Activated CD8-positive, alpha-beta memory T cell treated with anti-CD3 and anti-CD28 coated beads, Interleukin-2, amount 50 U/mL, for 1 hour (primary cell): ENCODE data around the gene TRMT112.
A peak's percentile ranks its signal among the peaks of the same experiment; 100 is the strongest.

Experiments
- DNase-seq: peaks from one replicate; pipeline ENCODE4 v3.0.0-alpha.2; 2020; ENCODE audit errors: extremely low read depth

The TRMT112 gene

DNA sequence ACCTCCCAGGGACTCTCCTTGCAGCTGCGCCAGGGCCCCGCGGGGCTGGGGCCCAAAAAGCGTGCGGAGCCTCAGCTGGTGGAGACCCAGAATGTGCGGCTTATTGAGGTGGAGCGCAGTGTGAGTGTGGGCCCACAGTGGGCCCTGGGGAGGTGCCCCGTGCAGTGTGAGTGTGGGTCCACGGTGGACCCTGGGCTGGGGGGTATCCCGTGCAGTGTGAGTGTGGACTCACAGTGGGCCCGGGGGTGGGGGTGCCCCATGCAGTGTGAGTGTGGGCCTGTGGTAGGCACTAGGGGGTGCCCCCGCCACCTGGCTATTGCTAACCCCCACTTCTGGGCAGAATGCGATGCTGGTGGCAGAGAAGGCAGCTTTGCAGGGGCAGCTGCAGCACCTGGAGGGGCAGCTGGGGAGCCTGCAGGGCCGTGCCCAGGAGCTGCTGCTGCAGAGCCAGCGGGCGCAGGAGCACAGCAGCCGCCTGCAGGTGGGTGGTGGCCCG lies 33.8 kb upstream of the TRMT112 start:
- DNase-seq, result no peak

DNA sequence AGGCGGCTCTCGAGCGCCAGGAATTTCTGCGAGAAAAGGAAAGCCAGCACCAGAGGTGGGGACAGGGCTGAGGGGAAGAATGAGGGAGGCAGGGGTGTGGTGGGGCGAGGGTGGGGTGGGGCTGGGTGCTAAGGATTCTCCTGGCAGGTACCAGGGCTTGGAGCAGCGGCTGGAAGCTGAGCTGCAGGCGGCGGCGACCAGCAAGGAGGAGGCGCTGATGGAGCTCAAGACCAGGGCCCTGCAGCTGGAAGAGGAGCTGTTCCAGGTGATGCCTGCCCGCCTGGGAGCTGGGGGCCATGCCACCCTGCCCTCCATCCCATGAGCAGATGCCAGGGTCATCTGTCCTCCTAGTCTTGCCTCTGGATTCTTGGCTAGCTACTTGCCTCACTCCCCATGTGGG lies 32.0 kb upstream of the TRMT112 start:
- no peak for DNase-seq

DNA sequence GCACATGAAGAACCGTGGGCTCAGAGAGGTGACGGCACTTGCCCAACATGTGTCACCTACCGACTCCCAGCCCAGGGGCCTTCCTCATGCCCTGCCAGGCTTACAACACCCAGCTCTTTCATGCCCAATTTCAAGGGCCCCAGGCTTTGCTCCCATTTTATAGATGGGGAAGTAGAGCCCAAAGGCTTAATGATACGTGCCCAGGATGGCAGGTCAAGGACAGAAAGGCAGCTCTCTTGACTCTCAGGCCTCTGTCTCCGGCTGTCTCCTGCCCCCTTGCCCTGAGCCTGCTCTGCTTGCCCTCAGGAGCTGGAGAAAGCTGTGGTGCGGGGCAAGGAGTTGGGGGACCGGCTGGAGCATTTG lies 31.6 kb upstream of the TRMT112 start:
- DNase-seq, result no peak

DNA sequence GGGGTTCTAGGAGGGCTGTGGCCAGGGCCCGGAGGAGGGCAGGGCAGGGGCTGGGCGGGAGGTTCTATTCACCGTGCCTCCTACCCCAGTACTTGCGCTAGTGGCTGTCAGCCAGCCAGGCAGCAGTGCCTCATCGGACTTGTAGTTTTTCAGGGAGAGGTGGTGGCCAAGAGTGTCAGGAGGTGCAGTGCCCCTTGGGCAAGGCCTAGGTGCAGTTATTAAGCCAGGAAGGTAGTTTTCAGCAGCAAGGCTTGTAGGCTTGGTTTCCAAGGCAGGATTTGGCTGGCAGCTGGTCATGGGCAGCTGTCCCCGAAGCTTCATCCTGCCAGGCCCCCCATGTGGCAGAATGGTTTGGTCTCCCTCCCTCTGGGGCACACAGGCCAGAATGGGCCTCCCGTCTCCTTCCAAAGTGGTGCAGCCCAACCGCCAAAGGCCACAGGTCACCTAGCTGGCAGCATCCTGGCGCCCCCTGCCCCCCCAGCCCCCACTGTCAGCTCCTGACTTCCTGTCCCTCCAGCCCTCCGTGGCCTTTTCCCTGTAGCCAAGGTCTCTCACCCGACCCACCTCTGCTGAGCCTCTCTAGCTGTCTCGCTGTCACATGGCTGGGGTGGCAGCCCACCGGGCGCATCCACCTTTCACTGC lies 31.1 kb upstream of the TRMT112 start:
- no peak for DNase-seq

DNA sequence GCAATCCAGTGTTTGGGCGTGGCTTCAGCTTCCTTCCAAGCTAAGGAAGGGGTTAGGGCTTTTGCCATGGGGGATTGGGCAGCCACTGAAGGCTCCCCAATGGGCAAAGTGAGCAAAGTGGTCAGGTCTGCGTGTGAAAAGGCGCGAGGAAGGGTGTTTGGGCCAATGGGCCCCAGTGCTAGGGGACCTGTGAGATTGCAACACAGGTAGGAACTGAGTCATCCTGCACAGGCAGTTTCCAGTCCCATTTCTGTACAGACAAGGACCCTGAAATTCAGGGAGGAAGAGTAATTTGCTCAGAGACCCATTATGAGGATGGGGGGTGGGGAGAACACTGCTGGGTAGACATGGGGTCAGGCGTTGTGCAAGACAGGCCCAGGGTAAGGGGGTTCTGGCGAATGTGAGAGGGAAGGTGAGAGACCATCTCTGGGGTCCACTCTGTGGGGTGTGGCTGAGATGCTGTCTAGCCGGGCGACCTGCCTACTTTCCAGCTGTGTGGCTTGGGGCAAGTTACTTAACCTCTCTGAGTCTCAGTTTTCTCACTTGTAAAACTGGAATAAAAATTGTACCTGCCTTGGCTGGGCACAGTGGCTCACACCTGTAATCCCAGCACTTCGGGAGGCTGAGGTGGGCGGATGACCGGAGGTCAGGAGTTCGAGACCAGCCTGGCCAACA lies 30.0 kb upstream of the TRMT112 start:
- no peak for DNase-seq

DNA sequence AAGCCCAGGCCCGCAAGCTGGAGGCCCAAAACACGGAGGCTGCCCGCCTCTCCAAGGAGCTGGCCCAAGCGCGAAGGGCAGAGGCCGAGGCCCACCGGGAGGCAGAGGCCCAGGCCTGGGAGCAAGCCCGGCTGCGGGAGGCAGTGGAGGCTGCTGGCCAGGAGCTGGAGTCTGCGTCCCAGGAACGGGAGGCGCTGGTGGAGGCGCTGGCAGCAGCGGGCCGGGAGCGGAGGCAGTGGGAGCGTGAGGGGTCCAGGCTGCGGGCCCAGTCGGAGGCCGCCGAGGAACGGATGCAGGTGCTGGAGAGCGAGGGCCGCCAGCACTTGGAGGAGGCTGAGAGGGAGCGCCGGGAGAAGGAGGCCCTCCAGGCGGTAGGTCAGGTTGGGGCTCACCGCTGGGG lies 27.4 kb upstream of the TRMT112 start:
- DNase-seq, result no peak

DNA sequence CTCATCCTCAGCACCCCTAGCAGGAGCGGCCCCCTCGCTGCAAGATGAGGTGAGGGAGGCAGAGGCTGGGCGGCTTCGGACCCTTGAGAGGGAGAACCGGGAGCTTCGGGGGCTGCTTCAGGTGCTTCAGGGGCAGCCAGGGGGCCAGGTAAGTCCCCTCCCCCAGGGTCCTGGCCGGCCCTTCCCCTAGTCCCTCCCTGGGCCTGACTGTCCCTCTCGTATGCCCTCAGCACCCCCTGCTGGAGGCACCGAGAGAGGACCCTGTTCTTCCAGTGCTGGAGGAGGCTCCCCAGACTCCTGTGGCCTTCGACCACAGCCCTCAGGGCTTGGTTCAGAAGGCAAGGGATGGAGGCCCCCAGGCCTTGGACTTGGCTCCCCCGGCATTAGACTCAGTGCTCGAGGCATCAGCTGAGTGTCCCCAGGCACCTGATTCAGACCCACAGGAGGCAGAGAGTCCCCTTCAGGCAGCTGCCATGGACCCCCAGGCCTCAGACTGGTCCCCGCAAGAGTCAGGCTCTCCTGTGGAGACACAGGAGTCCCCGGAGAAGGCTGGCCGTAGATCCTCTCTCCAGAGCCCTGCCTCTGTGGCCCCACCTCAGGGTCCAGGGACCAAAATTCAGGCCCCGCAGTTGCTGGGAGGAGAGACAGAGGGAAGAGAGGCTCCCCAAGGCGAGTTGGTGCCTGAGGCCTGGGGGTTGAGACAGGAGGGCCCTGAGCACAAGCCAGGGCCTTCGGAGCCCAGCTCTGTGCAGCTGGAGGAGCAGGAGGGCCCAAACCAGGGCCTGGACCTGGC lies 26.6 kb upstream of the TRMT112 start:
- no peak for DNase-seq

DNA sequence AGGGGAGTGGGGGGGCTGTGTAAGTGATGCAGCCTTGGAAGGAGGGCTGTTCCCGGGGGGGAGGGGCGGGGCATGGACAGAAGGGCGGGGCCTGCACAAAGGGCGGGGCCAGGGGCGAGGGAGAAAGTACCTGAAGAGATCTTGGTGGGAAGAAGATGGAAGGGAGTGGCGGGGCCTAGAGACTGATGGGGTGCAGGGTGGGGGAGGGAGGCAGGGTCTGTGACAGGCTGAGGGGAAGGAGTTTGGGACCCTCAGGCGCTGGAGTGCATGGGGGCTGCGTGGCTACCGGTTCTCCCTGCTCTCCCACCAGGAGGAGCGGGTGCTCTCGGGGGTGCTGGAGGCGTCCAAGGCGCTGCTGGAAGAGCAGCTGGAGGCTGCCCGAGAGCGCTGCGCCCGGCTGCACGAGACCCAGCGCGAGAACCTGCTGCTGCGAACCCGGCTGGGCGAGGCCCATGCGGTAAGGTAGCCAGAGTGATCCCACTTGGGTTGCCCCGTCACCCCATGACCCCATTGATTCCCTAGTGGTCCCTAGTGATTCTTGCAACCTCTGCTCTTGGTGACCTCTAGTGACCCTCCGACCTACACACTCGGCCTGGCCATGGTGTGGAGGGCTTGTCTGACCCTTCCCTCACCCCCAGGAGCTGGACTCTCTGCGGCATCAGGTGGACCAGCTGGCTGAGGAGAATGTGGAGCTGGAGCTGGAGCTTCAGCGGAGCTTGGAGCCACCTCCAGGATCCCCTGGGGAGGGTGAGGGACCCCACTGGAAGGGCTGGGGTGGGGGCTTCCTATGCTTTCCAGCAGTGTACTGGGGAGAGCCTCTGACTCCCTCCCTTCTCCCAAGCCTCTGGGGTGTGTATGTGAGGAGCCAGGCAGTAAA lies 25.7 kb upstream of the TRMT112 start:
- no peak for DNase-seq

DNA sequence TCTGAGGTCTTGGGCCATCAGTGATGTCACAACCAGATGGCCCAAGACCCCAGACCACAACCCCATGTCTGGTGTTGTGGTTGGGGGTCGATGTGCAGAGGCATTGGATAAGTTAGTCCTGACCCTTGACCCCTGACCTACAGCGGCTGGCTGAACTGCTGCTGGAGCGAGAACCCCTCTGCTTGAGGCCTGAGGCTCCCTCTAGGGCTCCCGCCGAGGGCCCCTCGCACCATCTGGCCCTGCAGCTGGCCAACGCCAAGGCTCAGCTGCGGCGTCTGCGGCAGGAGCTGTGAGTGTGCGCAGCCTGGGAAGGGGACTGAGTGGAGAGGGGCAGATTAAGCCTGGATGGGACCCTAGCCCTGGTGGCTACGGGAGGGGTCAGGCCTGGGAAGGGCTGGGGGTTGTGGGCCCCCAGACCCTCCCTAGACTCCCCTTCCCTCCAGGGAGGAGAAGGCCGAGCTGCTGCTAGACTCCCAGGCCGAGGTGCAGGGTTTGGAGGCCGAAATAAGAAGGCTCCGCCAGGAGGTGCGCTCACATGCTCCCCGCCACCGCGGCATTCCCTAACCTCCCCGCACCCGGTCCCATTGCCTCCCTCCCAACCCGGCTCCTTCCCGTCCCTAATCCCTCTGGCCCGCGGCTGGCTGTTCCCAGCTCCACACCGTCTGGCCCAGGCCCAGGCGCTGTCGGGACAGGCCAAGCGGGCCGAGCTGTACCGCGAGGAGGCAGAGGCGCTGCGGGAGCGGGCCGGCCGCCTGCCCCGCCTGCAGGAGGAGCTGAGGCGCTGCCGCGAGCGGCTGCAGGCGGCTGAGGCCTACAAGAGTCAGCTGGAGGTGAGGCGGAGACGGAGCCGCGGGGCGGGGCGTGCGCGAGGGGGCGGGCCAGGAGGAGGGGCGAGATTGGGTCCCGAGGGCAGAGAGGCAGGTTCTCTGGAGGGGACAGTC lies 24.8 kb upstream of the TRMT112 start:
- DNase-seq, result peak; percentile 45

DNA sequence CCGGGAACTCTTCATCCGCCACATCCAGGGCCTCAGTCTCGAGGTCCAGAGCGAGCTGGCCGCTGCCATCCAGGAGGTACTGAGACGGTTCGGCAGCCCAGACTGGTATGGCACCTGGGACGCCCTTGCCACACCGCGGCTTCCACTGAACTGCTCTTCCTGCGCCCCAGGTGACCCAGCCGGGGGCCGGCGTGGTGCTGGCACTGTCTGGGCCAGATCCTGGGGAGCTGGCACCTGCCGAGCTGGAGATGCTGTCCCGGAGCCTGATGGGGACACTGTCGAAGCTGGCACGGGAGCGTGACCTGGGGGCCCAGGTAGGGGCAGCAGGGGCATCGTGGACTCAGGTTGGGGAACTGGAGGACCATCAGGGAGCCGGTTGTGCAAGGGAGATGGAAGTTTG lies 24.1 kb upstream of the TRMT112 start:
- no peak for DNase-seq

DNA sequence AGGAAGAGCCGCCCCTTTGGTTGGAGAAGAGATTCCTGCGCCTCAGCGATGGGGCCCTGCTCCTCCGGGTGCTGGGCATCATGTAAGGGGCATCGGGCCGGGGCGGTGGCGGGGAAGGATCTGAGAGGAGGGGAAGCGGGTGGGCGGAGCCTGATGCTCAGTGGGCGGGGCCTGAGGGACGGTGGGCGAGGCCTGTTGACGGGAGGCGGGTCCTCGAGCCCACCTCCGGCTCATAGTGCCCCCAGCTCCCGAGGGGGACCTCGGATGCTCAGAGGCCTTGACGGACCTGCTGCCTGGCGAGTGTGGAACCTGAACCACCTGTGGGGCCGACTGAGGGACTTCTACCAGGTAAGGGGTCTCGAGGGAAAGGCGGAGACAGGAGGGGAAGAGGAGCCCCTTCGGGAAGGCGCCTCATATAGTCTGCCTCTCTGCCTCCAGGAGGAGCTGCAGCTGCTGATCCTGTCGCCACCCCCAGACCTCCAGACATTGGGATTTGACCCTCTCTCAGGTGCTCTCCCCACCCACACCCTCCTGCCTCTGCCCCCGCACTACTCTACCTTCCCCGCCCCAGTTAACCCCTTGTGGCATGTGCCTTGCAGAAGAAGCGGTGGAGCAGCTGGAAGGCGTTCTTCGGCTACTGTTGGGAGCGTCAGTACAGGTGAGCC lies 23.4 kb upstream of the TRMT112 start:
- no peak for DNase-seq

DNA sequence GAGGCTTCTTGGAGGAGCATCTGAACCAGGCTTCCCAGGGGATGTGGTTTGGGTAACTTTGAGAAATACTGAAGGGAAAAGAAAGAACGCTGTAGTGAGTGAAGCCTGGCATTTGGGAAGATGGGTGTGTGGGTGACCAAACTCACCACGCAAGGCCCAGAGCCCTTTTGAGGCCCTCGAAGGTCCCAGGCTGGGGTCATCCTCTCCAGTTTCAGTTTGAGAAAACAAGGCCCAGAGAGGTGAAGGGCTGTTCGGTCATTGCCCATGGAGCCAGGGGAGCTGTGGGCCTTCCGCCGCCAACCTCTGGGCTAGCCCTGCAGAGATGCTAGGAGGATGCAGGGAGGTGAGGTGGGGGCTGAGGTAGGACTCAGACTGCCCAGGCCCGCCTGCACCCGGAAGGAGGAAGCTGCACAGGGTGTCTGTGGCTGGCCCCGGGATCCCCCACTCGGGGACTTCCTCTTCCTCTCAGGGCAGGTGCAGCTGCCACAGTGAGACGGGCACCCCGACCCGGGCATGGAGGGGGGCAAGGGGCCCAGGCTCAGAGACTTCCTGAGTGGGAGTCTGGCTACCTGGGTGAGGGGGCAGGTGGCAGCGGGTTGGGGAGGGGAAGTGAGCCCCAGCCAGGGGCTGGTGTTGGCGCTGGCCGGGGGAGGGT lies 22.5 kb upstream of the TRMT112 start, which contains the start of gene CCDC88B:
TSS of gene CCDC88B (plus strand) at position 451 of the 655 bp plus-strand sequence. CDS start at position 514, 63 bp downstream.
- DNase-seq, result peak; percentile 57

DNA sequence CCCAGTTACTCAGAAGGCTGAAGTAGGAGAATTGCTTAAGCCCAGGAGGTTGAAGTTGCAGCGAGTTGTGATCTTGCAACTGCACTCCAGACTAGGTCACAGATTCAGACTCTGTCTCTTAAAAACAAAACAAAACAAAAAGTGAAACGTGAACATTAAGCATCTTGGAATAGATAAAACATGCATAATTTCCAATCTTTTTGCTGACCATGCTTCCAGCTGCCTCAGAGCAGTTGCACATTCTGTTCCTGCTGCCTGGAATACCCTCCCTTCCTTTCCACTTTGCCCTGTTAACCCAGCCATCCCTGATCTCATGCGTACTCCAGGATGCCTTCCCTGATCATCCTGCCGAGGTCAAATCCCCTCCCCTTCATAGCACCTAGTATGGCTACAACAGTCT lies 21.9 kb upstream of the TRMT112 start:
- no peak for DNase-seq

DNA sequence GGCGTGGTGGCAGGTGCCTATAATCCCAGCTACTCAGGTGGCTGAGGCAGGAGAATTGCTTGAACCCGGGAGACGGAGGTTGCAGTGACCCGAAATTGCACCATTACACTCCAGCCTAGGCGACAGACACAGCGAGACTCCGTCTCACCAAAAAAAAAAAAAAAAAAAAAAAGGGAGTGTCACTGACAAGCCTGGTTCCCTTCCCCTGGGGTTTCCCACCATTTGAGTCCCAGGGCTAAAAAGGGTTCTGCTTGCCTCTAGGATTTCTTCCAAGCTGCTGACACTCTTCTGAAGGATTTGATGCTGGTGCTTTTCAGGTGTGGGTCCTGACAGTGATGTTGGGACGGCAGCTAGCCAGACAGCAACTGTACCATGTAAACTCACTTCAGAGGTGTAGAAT lies 21.4 kb upstream of the TRMT112 start:
- DNase-seq, result no peak

DNA sequence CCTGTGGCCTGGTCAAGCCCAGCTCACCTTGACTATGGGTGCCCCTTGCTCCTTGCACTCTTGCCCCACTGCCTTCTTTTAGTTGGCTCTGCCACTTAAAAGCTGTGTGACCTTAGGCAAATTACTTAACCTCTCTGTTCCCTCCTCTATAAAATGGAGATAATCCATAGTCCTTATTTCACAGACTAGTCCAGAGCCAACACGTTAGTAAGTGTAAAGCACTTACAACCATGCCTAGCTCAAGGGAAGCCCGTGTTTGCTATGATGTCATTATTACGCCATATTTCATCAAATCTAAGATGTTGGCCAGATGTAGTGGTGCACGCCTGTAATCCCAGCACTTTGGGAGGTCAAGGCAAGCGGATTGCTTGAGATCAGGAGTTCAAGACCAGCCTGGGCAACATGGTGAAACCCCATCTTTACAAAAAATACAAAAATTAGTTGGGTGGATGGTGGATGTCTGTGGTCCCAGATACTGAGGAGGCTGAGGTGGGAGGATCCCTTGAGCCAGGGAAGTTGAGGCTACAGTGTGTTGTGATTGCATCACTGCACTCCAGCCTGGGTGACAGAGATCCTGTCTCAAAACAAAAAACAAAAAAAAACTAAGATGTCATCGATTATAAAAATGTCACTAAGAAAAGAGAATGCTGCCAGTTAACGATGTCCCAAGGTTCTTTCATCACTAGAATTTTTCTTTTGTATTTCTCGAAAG lies 20.3 kb upstream of the TRMT112 start:
- no peak for DNase-seq

DNA sequence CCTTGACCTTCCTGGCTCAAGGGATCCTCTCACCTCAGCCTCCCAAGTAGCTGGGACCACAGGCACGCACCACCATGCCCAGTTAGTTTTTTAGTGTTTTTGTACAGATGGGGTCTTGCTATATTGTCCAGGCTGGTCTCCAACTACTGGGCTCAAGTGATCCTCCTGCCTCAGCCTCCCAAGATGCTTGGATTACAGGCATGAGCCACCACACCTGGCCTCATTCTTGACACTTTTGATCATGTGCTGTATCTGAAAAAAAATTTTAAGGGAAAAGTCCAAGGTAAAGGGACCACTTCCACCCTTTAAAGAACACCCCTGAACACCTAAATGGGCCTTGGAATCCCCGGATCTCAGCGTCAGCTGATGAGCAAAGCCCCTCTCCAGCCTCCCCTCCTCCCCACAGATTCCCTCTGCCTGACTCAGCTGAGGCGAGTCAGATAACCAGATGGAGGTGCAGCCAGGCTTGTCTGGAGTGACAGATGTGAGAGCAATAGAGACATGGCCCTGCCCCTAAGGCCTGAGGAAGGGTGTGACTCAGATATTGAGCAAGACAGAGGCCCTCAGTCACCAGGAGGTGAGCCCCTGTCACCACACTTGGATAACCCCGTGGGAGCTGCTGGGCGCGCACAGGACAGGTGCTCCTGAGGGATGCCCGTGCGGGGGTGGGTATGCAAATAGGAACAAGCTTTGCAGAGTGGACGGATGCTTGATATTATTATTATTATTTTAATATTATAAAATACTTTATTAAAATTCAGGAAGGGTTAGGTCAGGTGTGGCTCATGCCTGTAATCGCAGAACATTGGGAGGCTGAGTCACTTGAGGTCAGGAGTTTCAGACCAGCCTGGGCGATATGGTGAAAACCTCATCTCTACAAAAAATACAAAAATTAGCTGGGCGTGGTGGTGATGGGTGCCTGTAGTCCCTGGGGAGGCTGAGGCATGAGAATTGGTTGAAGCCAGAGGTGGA lies 17.7 kb upstream of the TRMT112 start:
- DNase-seq, result no peak

DNA sequence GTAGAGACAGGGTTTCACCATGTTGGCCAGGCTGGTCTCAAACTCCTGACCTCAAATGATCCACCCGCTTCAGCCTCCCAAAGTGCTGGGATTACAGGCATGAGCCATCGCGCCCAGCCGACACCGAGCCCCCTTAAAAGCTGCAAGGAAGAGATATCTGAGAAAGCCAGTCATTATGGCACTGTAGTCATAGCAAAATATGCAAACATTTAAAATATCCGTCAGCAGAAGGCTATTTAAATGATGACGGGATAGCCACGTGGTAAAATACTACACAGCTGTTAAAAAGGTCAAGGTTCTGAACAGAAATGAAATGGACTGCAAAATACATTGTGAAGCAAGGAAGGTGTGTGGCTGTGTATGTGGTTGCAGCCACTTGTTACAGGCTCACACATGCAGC lies 16.2 kb upstream of the TRMT112 start:
- no peak for DNase-seq
